Heart left ventricle (tissue), 13 donors: ENCODE data around the gene EREG.

Experiments
- CTCF ChIP-seq, 12 donors: fragments of 200-600 bp; sonication (generic) in 4 of 12; IDR thresholded peaks; one replicate each; pipeline versions ENCODE4 v1.5.0 to v1.8.0; 2018 to 2022; ENCODE audit warnings: antibody characterized with exemption in 12 of 12, mild to moderate bottlenecking in 5 of 12
- POLR2A ChIP-seq, 2 donors: fragments of 450-650 bp; IDR thresholded peaks; one replicate each; pipeline ENCODE4 v1.6.1; 2017; ENCODE audit warnings: antibody characterized with exemption in 2 of 2, mild to moderate bottlenecking in 2 of 2, moderate library complexity in 2 of 2
- donor health status: ischemic (EF 13 %, LVEDD 7.1; RV severe dilation, severe dysfunction).
- donor health status: DM: no; HTN: yes; CAD: no.
- donor health status: DM: no; HTN: no; CAD: no.
- donor health status: ischemic (EF 25% LVEDD 6.9; RV normal size, moderate dysfunction).
- donor health status: ischemic (EF 25% LVEDD 5.7; RV mildly dilated, moderate dysfunction).
- donor health status: ischemic (EF 35%, LVEDD 5.7; RV mildly dilated, moderate dysfunction).
- donor health status: nonischemic (EF 11% LVEDD 7.7; RV severe dilation, severe dysfunction).
- donor health status: DM: yes; HTN: yes; CAD: no.
- donor health status: PGD.
- donor health status: ischemic (EF 29% LVEDD 5.4; RV normal size, mild dysfunction).
- donor health status: nonischemic (EF 23%, LVEDD 6.1; RV moderate dilation, normal function).

DNA sequence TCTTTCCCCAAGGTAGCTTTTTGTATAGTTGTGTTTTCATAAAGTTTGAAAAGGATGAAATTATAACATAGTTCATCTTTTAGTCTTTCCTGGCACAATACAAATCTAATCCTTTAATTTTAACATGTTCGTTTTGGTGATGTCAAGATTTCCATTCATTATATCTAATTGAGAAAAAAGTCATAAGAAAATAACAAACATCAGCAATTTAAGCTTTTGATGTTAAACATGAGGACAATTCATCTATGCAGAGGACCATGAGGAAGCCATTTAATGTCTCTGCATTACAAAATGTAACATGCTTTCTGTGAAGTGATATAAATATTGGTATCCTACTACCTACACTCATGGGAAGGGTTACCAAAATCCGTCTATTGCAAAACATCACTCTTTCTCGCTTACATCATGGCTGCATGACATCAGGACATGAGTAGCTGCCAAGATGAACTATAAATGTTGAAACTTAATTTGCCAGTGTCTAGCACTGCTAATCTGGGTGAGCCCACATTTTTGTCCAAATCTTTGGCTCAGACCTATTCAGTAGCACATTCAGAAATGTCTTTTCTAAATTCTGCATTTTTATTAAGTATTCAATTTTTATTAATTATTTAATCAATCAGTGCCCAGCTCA, 47.2 kb upstream of the EREG start:
- TF ChIP-seq CTCF (IDR thresholded peaks at IDR 0.05) (no peak), POLR2A (IDR thresholded peaks at IDR 0.05) (no peak)
